Left ventricle myocardium superior (tissue), 1 donor: ENCODE results near the gene BCL3. TPM values are rescaled to one million over a fixed set of nuclear protein-coding genes. Genes with fewer than 3 reads are reported as not detected.
"Not testable (repeated sequence)": the region's sequence is repeated elsewhere in the genome, so short reads cannot be mapped to it uniquely, and the experiment has no call there.

Experiments
- ATAC-seq: fragments of 200-7000 bp; cut with Tn5 transposase; one replicate; pipeline ENCODE4 v1.9.1; 2020; ENCODE audit warnings: mild to moderate bottlenecking, moderate library complexity
- DNase-seq: peaks from one replicate; pipeline ENCODE4 v3.0.0-alpha.2; 2020
- intact Hi-C: fragments of 100-400 bp; cut with micrococcal nuclease; formaldehyde crosslinking; loops from one replicate; pipeline ENCODE4 v1.11.0; 2022
- total RNA-seq: library from RNA; stranded (reverse); fragmentation: NEBNext Ultra II Directional; extraction: Animal tissue kit (Norgen Biotek cat#: 25700); gene quantifications from one replicate; pipeline ENCODE4 v1.2.1, GENCODE V29; 2021
- donor health status: DM: no; HTN: yes; CAD: no; lungs with severe emphysema.

Gene BCL3
- total RNA-seq, 1 donor from 2014 or later: 14.5 TPM

DNA sequence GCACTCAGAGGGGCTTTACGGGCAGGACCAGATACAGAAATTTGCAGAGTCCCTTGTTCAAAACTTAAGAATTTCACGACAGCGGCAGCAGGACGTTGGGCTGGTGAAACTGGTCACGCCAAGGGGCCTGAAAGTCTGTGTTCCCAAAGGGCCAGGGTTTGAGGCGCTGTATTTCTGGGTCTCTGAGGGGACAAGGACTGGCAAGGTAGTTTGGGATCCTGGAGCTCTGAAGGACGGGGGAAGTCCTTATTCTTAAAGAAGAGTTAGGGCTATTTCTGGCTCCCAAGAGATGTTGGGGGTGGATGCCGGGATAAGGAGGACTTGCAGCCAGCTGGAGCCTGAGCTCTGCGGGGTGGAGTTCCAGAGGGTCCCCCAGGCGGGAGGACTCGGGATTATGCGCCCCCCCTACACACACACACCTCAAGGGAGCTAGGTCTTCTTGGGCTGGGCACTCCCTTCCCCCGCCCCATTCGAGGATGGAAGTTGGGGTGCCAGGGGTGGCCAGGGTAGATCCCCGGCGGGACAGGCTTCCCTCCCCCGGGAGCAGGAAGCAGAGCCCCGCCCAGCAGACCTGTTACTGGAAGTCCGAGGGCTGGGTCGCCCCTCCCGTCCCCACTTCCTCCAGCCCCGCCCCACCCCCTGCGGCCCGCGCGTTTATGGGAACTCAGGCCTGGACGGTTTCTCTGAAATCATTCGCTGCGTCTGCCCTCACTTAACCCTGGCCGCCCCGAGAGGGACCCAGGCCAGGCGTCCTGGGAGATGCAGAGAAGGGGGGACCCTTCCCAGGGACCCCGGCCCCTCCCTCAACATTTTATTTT lies 5.6 kb downstream of the BCL3 start:
- DNase-seq: peak; percentile 97
- peak; percentile 70 for ATAC-seq
- intact Hi-C loops: no loop called here

DNA sequence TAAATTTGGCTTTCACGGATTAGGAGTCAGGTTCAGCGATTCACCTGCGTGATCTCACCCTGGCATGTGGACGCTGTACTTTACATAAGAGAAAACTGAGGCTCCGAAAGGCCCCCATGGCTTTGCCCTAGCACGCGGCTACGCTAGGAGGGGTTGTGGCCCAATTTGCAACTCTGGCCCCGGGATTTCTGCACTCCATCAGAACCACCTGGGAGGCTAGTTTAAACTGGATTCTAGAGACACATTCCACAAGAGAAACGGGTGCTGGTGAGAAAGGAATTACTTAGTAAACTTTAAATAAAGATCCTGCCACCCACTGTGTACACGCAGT lies 6.2 kb downstream of the BCL3 start:
- intact Hi-C loops: no loop called here
- DNase-seq (no peak), ATAC-seq (no peak)

DNA sequence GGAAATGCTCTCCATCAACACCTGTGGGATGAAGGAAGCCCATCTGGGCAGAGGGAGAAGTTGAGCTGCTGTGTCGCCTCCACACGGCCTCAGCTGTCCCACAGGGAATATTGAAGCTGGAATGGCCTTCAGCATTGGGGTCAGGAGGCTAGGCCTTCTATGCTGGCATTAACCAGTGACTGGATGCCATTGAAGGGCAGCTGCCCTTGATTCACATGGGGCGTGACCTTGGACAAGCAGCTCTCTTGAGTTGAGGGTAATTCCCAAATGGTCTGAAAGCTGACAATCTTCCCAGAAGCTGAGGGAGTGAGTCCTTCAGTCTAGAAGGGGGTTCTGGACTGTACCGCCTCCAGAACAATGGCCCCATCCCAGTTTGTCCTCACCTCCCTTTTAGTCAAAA lies 6.7 kb downstream of the BCL3 start:
- no peak for DNase-seq

DNA sequence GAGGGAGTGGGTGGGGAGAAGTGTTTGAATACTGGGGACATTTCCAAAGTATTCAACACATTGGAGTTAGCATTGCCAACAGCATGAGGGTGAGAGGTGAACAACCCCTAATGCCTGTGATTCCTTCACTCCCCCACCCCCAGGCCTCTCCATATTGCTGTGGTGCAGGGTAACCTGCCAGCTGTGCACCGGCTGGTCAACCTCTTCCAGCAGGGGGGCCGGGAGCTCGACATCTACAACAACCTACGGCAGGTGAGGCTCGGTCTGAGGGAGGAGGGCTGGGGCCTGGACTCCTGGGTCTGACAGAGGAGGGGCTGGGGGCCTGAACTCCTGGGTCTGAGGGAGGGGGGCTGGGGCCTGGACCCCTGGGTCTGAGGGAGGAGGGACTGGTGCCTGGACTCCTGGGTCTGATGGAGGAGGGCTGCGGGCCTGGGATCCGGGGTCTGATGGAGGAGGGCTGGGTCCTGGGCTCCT lies 7.6 kb downstream of the BCL3 start:
- intact Hi-C loops: no loop called here
- ATAC-seq (no peak), DNase-seq (no peak)

More for the DNA sequence above, 6.7 kb downstream of the BCL3 start:
- intact Hi-C loops: no loop called here
- no peak for ATAC-seq

DNA sequence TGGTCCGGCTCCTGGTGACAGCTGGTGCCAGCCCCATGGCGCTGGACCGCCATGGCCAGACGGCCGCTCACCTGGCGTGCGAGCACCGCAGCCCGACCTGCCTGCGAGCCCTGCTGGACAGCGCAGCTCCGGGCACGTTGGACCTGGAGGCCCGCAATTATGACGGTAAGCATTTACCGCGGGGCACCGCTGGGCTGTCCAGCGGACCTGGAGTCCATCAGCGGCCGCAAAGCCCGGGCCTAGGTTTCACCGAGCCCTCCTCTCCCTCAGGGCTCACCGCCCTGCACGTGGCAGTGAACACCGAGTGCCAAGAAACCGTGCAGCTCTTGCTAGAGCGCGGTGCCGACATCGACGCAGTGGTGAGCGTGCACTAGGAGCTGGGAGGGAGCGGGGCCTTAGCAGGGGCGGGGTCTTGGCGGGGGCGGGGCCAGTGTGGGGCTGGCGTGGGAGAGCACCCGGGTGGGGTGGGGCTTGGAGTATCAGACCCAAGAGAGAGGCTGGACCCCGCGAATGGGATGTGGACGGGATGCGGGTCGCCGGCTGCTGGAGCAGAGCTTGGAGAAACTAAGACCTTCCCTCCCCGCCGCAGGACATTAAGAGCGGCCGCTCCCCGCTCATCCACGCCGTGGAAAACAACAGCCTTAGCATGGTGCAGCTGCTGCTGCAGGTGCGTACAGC lies 8.7 kb downstream of the BCL3 start:
- DNase-seq: peak; percentile 83
- intact Hi-C loops: no loop called here
- peak; percentile 66 for ATAC-seq

DNA sequence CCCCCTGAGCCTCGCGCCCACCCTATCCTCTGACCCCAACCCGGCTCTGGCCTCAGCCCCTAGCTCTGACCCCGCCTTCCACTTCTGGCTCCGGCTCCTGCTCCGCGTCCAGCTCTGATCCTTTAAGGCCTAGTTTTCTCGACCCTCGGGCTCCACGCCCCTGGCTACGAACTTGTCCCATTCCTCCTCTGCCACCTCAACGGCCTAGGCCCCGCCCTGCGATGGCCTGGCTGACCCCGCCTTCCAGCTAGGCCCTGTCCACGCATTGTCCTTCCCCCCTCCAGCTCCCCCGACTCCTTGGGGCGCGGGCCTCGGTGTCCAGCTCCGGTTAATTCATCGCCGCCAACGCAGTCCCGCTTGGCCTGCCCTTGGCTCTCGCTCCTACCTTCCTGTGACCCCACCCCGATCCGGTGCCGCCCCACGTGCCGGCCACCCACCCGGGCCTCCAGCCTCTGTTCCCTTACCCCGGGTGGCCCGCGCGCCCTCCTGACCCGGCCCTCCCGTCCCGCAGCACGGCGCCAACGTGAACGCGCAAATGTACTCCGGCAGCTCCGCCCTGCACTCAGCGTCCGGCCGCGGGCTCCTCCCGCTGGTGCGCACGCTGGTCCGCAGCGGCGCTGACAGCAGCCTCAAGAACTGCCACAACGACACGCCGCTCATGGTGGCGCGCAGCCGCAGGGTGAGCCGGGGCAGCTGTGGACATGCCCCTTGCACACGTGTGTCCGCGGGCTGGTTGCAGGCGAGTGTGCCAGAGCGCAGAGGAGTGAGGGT lies 9.4 kb downstream of the BCL3 start:
- ATAC-seq (peak; percentile 68), DNase-seq (peak; percentile 92)
- intact Hi-C loops: no loop called here

DNA sequence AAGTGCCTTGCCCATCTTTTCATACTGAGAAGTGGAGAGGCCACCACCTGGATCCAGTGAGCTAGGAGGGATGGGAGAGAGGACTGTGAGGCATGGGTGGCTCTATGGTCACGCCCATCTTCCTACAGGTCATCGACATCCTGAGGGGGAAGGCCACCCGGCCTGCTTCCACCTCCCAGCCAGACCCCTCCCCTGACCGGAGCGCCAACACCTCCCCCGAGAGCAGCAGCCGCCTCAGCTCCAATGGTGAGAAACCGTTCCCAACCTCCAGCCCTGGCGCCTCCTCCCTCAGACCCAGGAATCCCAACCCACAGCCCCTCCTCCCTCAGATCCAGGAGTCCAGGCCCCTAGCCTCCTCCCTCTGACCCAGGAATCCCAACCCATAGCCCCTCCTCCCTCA lies 10.1 kb downstream of the BCL3 start:
- peak; percentile 44 for DNase-seq
- no peak for ATAC-seq
- intact Hi-C loops: no loop called here

DNA sequence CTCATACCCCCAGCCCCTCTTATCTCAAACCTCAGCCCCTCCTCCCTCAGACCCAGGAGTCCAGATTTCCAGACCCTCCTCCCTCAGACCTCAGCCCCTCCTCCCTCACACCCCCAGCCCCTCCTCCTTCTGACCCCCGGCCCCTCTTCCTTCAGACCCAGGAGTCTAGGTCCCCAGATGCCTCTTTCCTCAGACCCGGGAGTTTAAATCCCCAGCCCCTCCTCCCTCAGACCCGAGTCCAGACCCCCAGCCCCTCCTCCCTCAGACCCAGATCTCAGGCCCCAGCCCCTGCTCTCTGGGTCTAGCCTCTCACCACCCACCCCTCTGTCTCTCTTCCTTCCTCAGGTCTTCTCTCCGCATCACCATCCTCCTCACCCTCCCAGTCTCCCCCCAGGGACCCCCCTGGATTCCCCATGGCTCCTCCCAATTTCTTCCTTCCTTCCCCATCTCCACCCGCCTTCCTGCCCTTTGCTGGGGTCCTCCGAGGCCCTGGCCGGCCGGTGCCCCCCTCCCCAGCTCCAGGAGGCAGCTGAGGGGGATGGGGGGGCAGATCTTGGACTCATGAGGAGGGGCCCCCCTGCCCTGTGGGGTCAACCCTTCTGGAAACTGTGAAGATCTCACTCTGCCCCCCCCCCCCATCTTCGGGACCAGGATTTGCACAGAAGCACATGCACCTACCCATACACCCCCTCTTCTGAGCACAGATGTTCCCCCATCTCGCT lies 10.7 kb downstream of the BCL3 start:
- intact Hi-C loops: no loop called here
- ATAC-seq (no peak), DNase-seq (no peak)

DNA sequence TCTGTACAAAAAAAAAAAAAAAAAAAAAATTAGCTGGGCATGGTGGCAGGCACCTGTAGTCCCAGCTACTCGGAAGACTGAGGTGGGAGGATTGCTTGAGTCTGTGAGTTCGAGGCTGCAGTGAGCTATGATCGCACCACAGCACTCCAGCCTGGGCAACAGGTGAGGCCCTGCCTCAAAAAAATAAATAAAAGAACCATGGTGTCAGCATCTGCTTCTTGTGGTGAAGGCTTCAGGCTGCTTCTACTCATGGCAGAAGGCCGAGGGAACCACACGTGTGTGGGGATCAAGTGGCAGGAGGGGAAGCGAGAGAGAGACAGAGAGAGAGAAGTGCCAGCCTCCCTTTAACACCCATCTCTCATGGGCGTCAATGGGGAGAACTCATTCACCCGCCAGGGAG lies 13.5 kb downstream of the BCL3 start:
- intact Hi-C loops: no loop called here
- no peak for DNase-seq
- no peak for ATAC-seq

DNA sequence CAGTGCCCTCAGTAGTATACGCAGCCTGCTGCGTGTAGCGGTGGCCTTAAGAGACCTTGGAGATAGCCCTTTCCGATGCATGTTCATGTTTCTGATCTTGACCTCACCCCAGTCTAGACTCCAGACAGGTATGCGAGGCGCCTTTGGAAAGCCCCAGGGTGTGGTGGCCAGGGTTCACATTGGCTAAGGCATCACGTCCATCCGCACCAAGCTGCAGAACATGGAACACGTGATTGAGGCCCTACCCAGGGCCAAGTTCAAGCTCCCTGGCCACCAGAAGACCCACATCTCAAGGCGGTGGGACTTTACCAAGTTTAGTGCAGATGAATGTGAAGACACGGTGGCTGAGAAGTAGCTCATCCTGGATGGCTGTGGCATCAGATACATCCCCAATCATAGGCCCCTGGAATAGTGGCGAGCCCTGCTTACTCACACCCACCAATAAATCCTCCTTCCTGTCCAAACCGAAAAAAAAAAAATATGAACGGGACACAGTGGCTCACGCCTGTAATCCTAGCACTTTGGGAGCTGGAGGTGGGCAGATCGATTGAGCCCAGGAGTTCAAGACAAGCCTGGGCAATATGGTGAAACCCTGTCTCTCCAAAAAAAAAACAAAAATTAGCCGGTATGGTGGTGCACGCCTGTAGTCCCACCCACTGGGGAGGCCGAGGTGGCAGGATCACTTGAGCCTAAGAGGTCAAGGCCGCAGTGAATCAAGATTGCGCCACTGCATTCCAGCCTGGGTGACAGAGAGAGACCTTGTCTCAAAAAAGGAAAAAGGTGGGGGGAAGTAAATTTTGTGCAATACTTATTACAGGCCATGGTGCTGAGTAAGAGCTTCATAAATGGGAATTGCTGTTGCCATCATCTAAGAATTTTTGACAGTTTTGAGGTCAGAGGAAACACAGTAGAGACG lies 16.8 kb downstream of the BCL3 start:
- no peak for ATAC-seq
- no peak for DNase-seq
- intact Hi-C loops: no loop called here

DNA sequence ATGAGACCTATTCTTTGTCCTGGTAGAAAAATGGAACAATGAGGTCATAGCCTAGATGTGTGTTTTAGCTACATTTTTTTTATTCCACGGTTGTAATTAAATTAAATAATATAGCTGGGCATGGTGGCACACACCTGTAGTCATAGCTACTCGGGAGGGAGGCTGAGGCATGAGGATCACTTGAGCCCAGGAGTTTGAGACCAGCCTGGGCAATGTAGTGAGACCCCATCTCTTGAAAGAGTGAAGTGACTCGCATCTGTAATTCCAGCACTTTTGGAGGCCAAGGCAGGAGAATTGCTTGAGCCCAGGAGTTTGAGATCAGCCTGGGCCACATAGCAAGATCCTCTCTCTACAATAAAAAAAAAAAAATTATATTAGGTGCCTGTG lies 17.4 kb downstream of the BCL3 start:
- DNase-seq: no peak
- intact Hi-C loops: no loop called here
- no peak for ATAC-seq

DNA sequence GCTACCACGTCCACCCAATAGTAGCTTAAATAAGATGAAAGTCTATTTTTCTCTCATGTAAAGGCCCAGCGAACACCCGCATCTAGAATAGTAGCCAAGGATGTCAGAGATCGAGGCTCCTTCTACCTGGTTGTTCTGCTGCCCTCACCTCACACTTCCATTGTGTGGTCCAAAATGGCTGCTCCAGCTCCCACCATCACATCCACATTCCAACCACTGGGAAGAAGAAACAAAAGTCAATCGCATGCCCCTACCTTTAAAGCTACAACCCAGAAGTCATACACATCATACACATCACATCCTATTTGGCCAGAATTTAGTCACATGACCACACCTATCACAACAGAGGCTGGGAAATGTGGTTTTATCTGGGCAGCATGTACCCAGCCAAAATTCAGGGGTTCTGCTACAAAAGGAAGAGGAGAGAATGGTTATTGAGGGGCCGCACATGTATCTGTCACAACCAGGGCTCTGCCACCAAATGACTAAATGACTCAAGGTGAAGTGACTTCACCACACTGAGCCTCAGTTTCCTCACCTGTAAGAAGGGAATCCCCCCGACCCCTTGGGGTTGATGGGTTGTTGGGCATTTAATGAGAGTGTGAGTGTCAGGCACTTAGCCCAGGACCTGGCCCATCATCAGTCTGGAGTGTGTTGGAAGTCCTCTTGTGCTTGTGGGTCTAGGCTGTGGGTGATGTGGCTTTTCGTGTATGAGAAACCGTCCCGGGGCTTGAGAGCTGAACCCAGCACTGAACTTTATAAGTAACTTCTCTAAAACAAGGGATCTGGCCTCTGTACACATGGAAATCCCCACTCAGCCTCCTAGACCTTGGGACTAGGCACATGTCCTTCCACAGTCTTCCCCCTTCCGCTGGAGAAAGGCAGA lies 19.0 kb downstream of the BCL3 start:
- intact Hi-C loops: no loop called here
- no peak for DNase-seq
- ATAC-seq: no peak

DNA sequence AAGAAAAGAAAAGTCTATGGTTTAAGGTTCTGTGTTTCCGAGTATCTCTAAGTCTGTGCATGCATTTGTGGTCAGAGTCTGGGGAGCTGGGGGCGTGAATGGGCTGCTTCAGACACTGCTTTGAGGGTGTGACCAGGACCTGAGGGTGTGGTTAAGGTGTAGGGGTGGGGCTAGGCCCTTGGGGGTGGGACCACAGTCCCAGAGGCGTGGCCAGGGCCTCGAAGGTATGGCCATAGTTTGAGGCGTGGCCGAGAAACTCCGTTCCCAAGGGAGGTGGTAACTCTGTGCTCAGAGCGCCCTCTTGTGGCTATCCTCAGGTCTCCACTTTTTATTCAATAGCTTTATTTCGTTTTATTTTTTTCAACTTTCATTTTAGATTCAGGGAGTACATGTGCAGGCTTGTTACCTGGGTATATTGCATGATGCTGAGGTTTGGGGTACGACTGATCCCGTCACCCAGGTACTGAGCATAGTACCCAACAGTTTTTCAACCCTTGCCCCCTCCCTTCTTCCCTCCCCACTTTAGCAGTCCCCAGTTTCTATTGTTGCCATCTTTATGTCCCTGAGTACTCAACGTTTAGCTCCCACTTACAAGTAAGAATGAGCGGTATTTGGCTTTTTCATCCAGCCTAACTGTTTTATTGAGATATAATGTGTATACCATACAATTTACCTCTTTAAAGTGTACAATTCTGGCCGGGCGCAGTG lies 22.2 kb downstream of the BCL3 start:
- intact Hi-C loops: loop anchor here (5.0 to 10.0 kb wide), 2 partner anchors 43 to 196 kb away; no protein-coding TSS in a partner anchor
- ATAC-seq (peak; percentile 100), DNase-seq (peak; percentile 93)

DNA sequence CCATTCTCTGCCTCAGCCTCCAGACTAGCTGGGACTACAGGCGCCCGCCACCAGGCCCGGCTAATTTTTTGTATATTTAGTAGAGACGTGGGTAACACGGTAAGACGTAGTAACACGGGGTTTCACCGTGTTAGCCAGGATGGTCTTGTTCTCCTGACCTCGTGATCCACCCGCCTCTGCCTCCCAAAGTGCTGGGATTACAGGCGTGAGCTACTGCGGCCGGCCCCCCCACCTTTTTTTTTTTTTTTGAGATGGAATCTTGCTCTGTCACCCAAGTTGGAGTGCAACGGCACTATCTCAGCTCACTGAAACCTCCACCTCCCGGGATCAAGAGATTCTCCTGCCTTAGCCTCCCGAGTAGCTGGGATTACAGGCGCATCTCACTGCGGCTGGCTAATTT lies 23.6 kb downstream of the BCL3 start:
- intact Hi-C loops: loop anchor here (5.0 to 10.0 kb wide), 2 partner anchors 45 to 197 kb away; no protein-coding TSS in a partner anchor
- ATAC-seq, DNase-seq: not testable (repeated sequence)

DNA sequence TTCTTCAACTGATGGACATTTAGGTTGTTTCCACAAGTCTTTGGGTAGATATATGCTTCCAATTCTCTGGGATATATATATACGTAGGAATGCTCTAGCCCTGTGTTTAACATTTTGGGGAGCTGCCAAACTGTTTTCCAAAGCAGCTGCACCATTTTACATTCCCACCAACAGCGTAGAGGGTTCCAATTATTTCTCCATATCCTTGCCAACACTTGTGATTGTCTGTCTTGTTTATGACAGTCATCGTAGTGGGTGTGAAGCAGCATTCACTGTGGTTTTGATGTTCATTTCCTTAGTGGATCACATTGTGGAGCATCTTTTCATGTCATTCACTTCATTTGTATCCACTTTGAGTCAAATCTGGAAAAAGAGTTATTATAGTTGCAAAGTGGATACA lies 24.5 kb downstream of the BCL3 start:
- DNase-seq (no peak), ATAC-seq (no peak)
- intact Hi-C loops: loop anchor here (5.0 to 10.0 kb wide), 2 partner anchors 46 to 198 kb away; no protein-coding TSS in a partner anchor

DNA sequence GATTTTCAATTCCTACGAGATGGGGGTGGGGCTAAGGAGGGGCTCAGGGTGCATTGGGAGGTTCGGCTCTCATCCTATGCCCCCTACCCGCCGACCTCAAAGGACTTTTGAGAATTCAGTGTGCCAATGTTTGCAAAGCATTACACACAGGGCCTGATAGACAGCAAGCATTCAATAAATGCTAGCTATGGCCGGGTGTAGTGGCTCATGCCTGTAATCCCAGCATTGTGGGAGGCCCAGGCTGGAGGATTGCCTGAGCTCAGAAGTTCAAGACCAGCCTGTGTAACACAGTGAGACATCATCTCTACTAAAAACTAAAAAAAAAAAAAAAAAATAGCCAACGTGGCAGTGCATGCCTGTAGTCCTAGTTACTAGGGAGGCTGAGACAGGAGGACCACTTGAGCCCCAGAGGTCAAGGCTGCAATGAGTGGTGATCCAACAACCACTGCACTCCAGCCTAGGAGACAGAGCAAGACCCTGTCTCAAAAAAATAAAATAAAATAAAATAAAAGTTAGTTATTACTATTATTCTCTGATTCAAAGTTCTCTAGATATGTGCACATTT lies 27.2 kb downstream of the BCL3 start:
- intact Hi-C loops: loop anchor here (10.0 kb wide), 1 partner anchor 201 kb away; no protein-coding TSS in a partner anchor
- DNase-seq: no peak
- no peak for ATAC-seq
